ENCODE data around the gene PSMA6. TPM values are rescaled to one million over a fixed set of nuclear protein-coding genes. Genes with fewer than 3 reads are reported as not detected.

PSMA6 gene
- total and polyA plus RNA-seq, 10 of the 15 experiments (the other 5 are each of a cell fraction or from before 2014, with no cell fraction given) = 267 to 1,363 (median 402) TPM

DNA sequence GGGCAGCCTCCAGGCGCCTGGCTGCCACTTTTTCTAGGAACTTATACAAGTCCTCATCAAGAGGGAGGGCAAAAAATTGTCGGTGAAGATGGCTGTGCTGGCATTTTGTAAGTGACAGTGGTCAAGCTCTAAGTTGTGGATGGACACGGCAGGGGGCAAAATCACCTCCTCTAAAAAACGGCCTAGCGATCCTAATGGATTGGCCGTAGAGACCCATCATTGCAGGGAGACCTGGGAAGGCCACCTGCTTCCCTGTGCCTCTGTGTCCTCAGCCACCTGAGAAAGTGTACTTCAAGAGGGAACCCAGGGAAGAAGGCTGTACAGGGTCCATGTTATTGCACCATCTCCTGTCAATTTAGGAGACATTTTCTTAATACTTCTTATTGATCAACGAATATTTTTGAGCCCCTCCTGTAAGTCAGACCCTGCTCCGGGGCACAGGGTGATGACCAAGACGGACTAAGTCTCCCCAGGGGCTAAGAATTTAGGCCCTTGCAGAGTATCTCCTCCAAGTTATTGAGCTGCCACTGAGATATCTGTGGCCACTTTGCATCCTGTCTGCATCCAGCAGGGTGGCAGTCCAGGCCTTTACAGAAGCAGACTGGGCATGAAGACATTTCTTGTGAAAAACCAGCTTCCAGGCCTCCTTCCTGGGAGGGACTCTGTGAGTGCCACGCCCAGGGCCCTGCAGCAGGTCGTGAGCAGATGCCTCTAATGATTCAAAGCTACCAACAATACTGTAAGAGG is 40.5 kb downstream of the PSMA6 start:
- Histone ChIP-seq H3K79me2 (ENCODE audit: control insufficient read depth, insufficient read depth, low read length) (no peaks in the 10 kb centered on the region), H3K36me3 (ENCODE audit: control insufficient read depth in 2 of 2, insufficient read depth in 2 of 2, low read length in 1 of 2) (no peaks in the 10 kb centered on the region), H3K27me3 (replicated peaks in 1 of 2; ENCODE audit: control insufficient read depth in 2 of 2, insufficient read depth in 2 of 2, low read length in 1 of 2) (no peaks in the 10 kb centered on the region), H3K4me3 (no peak overlapping the region), H3K27ac (ENCODE audit: control insufficient read depth, insufficient read depth) (no peak overlapping the region), H2AFZ (ENCODE audit: control insufficient read depth, low read depth, low read length) (peak overlapping the region; percentile 84), H3K9me3 (replicated peaks; ENCODE audit: control insufficient read depth, insufficient read depth, low read length) (no peaks in the 10 kb centered on the region), H3K9ac (ENCODE audit: control insufficient read depth, insufficient read depth, low read length) (0 out of 2 replicates have a peak overlapping the region, but pooled peaks have one; percentile 32), H3K4me2 (ENCODE audit: control insufficient read depth, insufficient read depth) (0 out of 2 replicates have a peak overlapping the region, but pooled peaks have one; percentile 42), H4K20me1 (ENCODE audit: control insufficient read depth, insufficient read depth) (no peaks in the 10 kb centered on the region), H3K4me1 (ENCODE audit: control insufficient read depth, insufficient read depth, low read length) (peaks cover 27% of the 10 kb centered on the region)
- FAIRE-seq (no peak), DNase-seq (ENCODE audit: low read depth, low spot score) (no peak), ATAC-seq (peak; percentile 39)
- ChIA-PET SMC1A (ENCODE audit: uncharacterized antibody, unreplicated experiment) (interaction anchor here (0.8 to 2.1 kb wide), 9 partner anchors 14 to 192 kb away, joined by 3 to 11 read pairs (median 4); no protein-coding TSS in a partner anchor), RAD21 (ENCODE audit: unreplicated experiment) (interaction anchor here (0.7 to 2.6 kb wide), 14 partner anchors 13 to 192 kb away, joined by 3 to 21 read pairs (median 4); partner anchors contain the start of gene NFKBIA), CTCF (interaction anchor here (0.8 to 2.3 kb wide), 7 partner anchors 9 to 355 kb away, joined by 3 to 7 read pairs (median 4); no protein-coding TSS in a partner anchor), POLR2A (interaction anchor here (0.6 to 1.7 kb wide), 4 partner anchors 18 to 375 kb away, joined by 3 to 10 read pairs (median 3); no protein-coding TSS in a partner anchor)
- TF ChIP-seq TBL1XR1 (IDR thresholded peaks at IDR 0.05; ENCODE audit: low read depth, low read length) = no peak
- no peak for TF ChIP-seq RUNX3 (IDR thresholded peaks at IDR 0.05; ENCODE audit: low read length)
- TF ChIP-seq RELA (IDR thresholded peaks at IDR 0.05; ENCODE audit: borderline replicate concordance, partially characterized antibody) = no peak
- TF ChIP-seq NFIC (IDR thresholded peaks at IDR 0.05; ENCODE audit: low read depth, low read length) = no peak
- TF ChIP-seq, protein P1, sequence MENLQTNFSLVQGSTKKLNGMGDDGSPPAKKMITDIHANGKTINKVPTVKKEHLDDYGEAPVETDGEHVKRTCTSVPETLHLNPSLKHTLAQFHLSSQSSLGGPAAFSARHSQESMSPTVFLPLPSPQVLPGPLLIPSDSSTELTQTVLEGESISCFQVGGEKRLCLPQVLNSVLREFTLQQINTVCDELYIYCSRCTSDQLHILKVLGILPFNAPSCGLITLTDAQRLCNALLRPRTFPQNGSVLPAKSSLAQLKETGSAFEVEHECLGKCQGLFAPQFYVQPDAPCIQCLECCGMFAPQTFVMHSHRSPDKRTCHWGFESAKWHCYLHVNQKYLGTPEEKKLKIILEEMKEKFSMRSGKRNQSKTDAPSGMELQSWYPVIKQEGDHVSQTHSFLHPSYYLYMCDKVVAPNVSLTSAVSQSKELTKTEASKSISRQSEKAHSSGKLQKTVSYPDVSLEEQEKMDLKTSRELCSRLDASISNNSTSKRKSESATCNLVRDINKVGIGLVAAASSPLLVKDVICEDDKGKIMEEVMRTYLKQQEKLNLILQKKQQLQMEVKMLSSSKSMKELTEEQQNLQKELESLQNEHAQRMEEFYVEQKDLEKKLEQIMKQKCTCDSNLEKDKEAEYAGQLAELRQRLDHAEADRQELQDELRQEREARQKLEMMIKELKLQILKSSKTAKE (IDR thresholded peaks at IDR 0.05; ENCODE audit: low read depth, poor library complexity, severe bottlenecking) = no peak
- no peak for TF ChIP-seq CHD4 (IDR thresholded peaks at IDR 0.05)
- TF ChIP-seq POLR2AphosphoS5 (IDR thresholded peaks at IDR 0.05; ENCODE audit: low read length) = no peak
- TF ChIP-seq ZNF24 (IDR thresholded peaks at IDR 0.05) = no peak
- TF ChIP-seq SREBF2 (IDR thresholded peaks at IDR 0.05; ENCODE audit: low read length) = no peak
- TF ChIP-seq CBX3 (IDR thresholded peaks at IDR 0.05; ENCODE audit: borderline replicate concordance, low read depth) = no peak
- TF ChIP-seq IKZF2 (IDR thresholded peaks at IDR 0.05) = no peak
- no peak for TF ChIP-seq MEF2B (IDR thresholded peaks at IDR 0.05; ENCODE audit: partially characterized antibody, poor library complexity, severe bottlenecking)
- no peak for TF ChIP-seq SMARCA5 (IDR thresholded peaks at IDR 0.05)
- intact Hi-C loops (cut with micrococcal nuclease; ENCODE audit: unreplicated experiment) = loop anchor here (5.0 kb wide), 1 partner anchor 70 kb away; the partner anchor contains the start of gene NFKBIA
- no TSS peak for BruUV-seq (replicated peaks)
- WGBS (ENCODE audit: insufficient coverage, insufficient replicate concordance, low lambda C conversion rate, missing lambda C conversion rate) = 60% methylated on average over 11 of the region's 11 CpGs
- in situ Hi-C loops (cut with MboI) = no loop called here

Measured in GM12878 (cell line).